PFSK-1 (cell line): ENCODE results near the gene EXOC4.

Source experiments
- FOXP2 ChIP-seq: optimal IDR thresholded peaks from 2 replicates; pipeline ENCODE3; 2011; ENCODE audit warnings: borderline replicate concordance, control low read depth, inconsistent platforms; ENCODE audit not compliant: insufficient read depth; ENCODE audit errors: extremely low read length, extremely low read depth
- POLR2AphosphoS5 ChIP-seq: IDR thresholded peaks from 2 replicates; pipeline ENCODE4 v1.6.1; 2012; ENCODE audit warnings: low read depth, mild to moderate bottlenecking, control low read depth, low read length, moderate library complexity
- REST ChIP-seq, 2 experiments: IDR thresholded peaks; 2 replicates each; pipeline versions ENCODE4 v1.6.1 to v1.8.0; 2011 to 2012; ENCODE audit warnings: low read depth in 2 of 2, low read length in 2 of 2, control low read depth in 1 of 2, inconsistent platforms in 1 of 2, mild to moderate bottlenecking in 1 of 2, moderate library complexity in 1 of 2; ENCODE audit not compliant: insufficient read depth in 1 of 2
- SIN3A ChIP-seq: IDR thresholded peaks from 2 replicates; pipeline ENCODE4 v1.6.1; 2012; ENCODE audit warnings: mild to moderate bottlenecking, low read length, moderate library complexity, borderline replicate concordance; ENCODE audit not compliant: insufficient read depth
- TAF1 ChIP-seq: IDR thresholded peaks from 2 replicates; pipeline ENCODE4 v1.6.1; 2012; ENCODE audit warnings: low read length, control low read depth, borderline replicate concordance; ENCODE audit not compliant: insufficient read depth

The EXOC4 gene

GRCh38 chr7:134104166-134104565, 851.3 kb downstream of the EXOC4 start:
- TF ChIP-seq FOXP2: no peak
- no peak for TF ChIP-seq POLR2AphosphoS5

- TF ChIP-seq REST (IDR thresholded peaks at IDR 0.05; ENCODE audit: insufficient read depth in 1 of 2, low read depth in 2 of 2, low read length in 2 of 2) (no peak), SIN3A (no peak), POLR2AphosphoS5 (no peak), TAF1 (no peak), FOXP2 (no peak)
Measured at GRCh38 chr7:134105841-134106240, 853.0 kb downstream of the EXOC4 start.

GRCh38 chr7:134108802-134109201, 855.9 kb downstream of the EXOC4 start:
- TF ChIP-seq TAF1: no peak
- TF ChIP-seq SIN3A: no peak
- no peak for TF ChIP-seq REST (IDR thresholded peaks at IDR 0.05; ENCODE audit: insufficient read depth in 1 of 2, low read depth in 2 of 2, low read length in 2 of 2)
- TF ChIP-seq POLR2AphosphoS5: no peak

GRCh38 chr7:134113655-134114054, 860.8 kb downstream of the EXOC4 start:
- no peak for TF ChIP-seq POLR2AphosphoS5

DNA sequence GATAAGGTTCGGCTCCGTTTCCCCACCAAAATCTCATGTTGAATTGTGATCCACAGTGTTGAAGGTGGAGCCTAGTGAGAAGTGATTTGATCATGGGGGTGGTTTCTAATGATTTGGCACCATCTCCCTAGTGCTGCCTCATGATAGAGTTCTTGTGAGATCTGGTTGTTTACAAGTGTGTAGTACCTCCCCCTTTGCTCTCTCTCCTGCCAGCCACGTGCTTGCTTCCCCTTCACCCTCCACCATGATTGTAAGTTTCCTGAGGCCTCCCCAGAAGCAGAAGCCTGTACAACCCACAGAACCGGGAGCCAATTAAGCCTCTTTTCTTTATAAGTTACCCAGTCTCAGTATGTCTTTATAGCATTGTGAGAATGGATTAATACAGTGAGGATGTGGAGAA, 862.1 kb downstream of the EXOC4 start:
- TF ChIP-seq FOXP2: no peak
- TF ChIP-seq REST (IDR thresholded peaks at IDR 0.05; ENCODE audit: insufficient read depth in 1 of 2, low read depth in 2 of 2, low read length in 2 of 2): no peak
